ENCODE data around the gene NUB1.

Gene NUB1

GRCh38 chr7:151384776-151385625 lies 43.4 kb downstream of the NUB1 start:
- in situ Hi-C loops (cut with HindIII; ENCODE audit: low pct_unique_long_range_greater_than_20kb, low sequenced_read_pairs): no loop called here
- DNase-seq (ENCODE audit: low read depth in 1 of 2, low spot score in 1 of 2): no peak
- no peak for TF ChIP-seq JUND (IDR thresholded peaks at IDR 0.05; ENCODE audit: low read depth)

- no peak for TF ChIP-seq JUND (IDR thresholded peaks at IDR 0.05; ENCODE audit: low read depth)
- in situ Hi-C loops (cut with HindIII; ENCODE audit: low pct_unique_long_range_greater_than_20kb, low sequenced_read_pairs): no loop called here
- DNase-seq (ENCODE audit: low read depth in 1 of 2, low spot score in 1 of 2): no peak
Measured at GRCh38 chr7:151385626-151386300, 44.2 kb downstream of the NUB1 start.

- in situ Hi-C loops (cut with HindIII; ENCODE audit: low pct_unique_long_range_greater_than_20kb, low sequenced_read_pairs): no loop called here
- DNase-seq (ENCODE audit: low read depth in 1 of 2, low spot score in 1 of 2): peak; percentile 61 to 66
- no peak for TF ChIP-seq JUND (IDR thresholded peaks at IDR 0.05; ENCODE audit: low read depth)
Measured at GRCh38 chr7:151386301-151387160, 44.9 kb downstream of the NUB1 start.

- TF ChIP-seq JUND (IDR thresholded peaks at IDR 0.05; ENCODE audit: low read depth): no peak
- DNase-seq (ENCODE audit: low read depth in 1 of 2, low spot score in 1 of 2): no peak
- in situ Hi-C loops (cut with HindIII; ENCODE audit: low pct_unique_long_range_greater_than_20kb, low sequenced_read_pairs): no loop called here
Measured at GRCh38 chr7:151387161-151388006, 45.8 kb downstream of the NUB1 start.

GRCh38 chr7:151388007-151388297 lies 46.3 kb downstream of the NUB1 start:
- DNase-seq (ENCODE audit: low read depth in 1 of 2, low spot score in 1 of 2): no peak
- in situ Hi-C loops (cut with HindIII; ENCODE audit: low pct_unique_long_range_greater_than_20kb, low sequenced_read_pairs): no loop called here
- TF ChIP-seq JUND (IDR thresholded peaks at IDR 0.05; ENCODE audit: low read depth): no peak

GRCh38 chr7:151388430-151388829 lies 46.8 kb downstream of the NUB1 start:
- in situ Hi-C loops (cut with HindIII; ENCODE audit: low pct_unique_long_range_greater_than_20kb, low sequenced_read_pairs): no loop called here

GRCh38 chr7:151389096-151389767 lies 47.6 kb downstream of the NUB1 start:
- in situ Hi-C loops (cut with HindIII; ENCODE audit: low pct_unique_long_range_greater_than_20kb, low sequenced_read_pairs): no loop called here
- TF ChIP-seq JUND (IDR thresholded peaks at IDR 0.05; ENCODE audit: low read depth): no peak
- DNase-seq (ENCODE audit: low read depth in 1 of 2, low spot score in 1 of 2): no peak

More at GRCh38 chr7:151388430-151388829, 46.8 kb downstream of the NUB1 start:
- DNase-seq (ENCODE audit: low read depth in 1 of 2, low spot score in 1 of 2): no peak
- TF ChIP-seq JUND (IDR thresholded peaks at IDR 0.05; ENCODE audit: low read depth): no peak

GRCh38 chr7:151389768-151390597 lies 48.4 kb downstream of the NUB1 start:
- no peak for TF ChIP-seq JUND (IDR thresholded peaks at IDR 0.05; ENCODE audit: low read depth)
- in situ Hi-C loops (cut with HindIII; ENCODE audit: low pct_unique_long_range_greater_than_20kb, low sequenced_read_pairs): no loop called here
- no peak for DNase-seq (ENCODE audit: low read depth in 1 of 2, low spot score in 1 of 2)

- no peak for DNase-seq (ENCODE audit: low read depth in 1 of 2, low spot score in 1 of 2)
- in situ Hi-C loops (cut with HindIII; ENCODE audit: low pct_unique_long_range_greater_than_20kb, low sequenced_read_pairs): no loop called here
- no peak for TF ChIP-seq JUND (IDR thresholded peaks at IDR 0.05; ENCODE audit: low read depth)
Measured at GRCh38 chr7:151390598-151391357, 49.2 kb downstream of the NUB1 start.

- no peak for TF ChIP-seq JUND (IDR thresholded peaks at IDR 0.05; ENCODE audit: low read depth)
- in situ Hi-C loops (cut with HindIII; ENCODE audit: low pct_unique_long_range_greater_than_20kb, low sequenced_read_pairs): no loop called here
- no peak for DNase-seq (ENCODE audit: low read depth in 1 of 2, low spot score in 1 of 2)
Measured at GRCh38 chr7:151391358-151391730, 49.7 kb downstream of the NUB1 start.
